HCT116 (cell line): ENCODE measurements around the gene CCDC24. TPM values are rescaled to one million over a fixed set of nuclear protein-coding genes. Genes with fewer than 3 reads are reported as not detected.

Source experiments
- ATAC-seq: fragments of 200-7000 bp; cut with Tn5 transposase; 2 replicates; pipeline ENCODE4 v1.9.1; 2020; ENCODE audit warnings: mild to moderate bottlenecking, moderate library complexity
- BruUV-seq: library from RNA; stranded (reverse); fragments of 400-500 nt; replicated peaks from 2 replicates; lab custom pipeline; 2021; lab: Mats Ljungman, UMichigan
- CTCF ChIA-PET: fragments of 300-600 bp; sonication (Branson Sonifier 250); formaldehyde crosslinking; loops from one replicate; lab custom pipeline; 2021; ENCODE audit warnings: antibody characterized with exemption; lab: Charles Lee
- POLR2A ChIA-PET: fragments of 300-600, 350-600 bp; sonication (Branson Sonifier 250); formaldehyde crosslinking; loops from one replicate; lab custom pipeline; 2021; ENCODE audit warnings: antibody characterized with exemption; lab: Charles Lee
- RAD21 ChIA-PET, 2 experiments: fragments of 300-600 bp; sonication (Branson Sonifier 250); formaldehyde crosslinking; loops; one replicate each; lab custom pipeline; 2023; ENCODE audit warnings: low total read pairs in 2 of 2; ENCODE audit not compliant: uncharacterized antibody in 2 of 2, unreplicated experiment in 2 of 2, low non-redundant PET in 1 of 2; lab: Charles Lee
- DNase-seq: peaks from one replicate; pipeline ENCODE4 v3.0.0-alpha.2; 2010; ENCODE audit warnings: low read depth, low spot score
- H2AFZ ChIP-seq: fragments of 200-600 bp; shearing (Covaris generic), sonication (generic); 2 replicates; pipeline ENCODE4 v1.6.1; 2017; ENCODE audit warnings: low read depth, mixed run types, mixed read lengths, antibody characterized with exemption, low read length; ENCODE audit not compliant: poor library complexity, severe bottlenecking
- H3K27ac ChIP-seq: 2 replicates; pipeline ENCODE4 v1.5.1; 2012; ENCODE audit warnings: low read depth, low read length
- H3K27me3 ChIP-seq: fragments of 200-600 bp; sonication (generic); 2 replicates; pipeline ENCODE4 v1.6.1; 2016; ENCODE audit warnings: mixed run types, low read length, mixed read lengths; ENCODE audit not compliant: insufficient read depth
- H3K36me3 ChIP-seq, 2 experiments: fragments of 200-500 bp in 1 of 2; fragments of 200-600 bp in 1 of 2; sonication (Bioruptor generic) in 1 of 2; sonication (generic) in 1 of 2; 2 replicates each; pipeline versions ENCODE4 v1.5.1 to v1.6.1; 2014 to 2016; ENCODE audit warnings: low read length in 2 of 2, inconsistent platforms in 1 of 2, mixed read lengths in 1 of 2, mixed run types in 1 of 2; ENCODE audit not compliant: insufficient read depth in 2 of 2, control insufficient read depth in 1 of 2
- H3K4me1 ChIP-seq, 2 experiments: fragments of 200-600 bp in 1 of 2; sonication (generic) in 1 of 2; 2 replicates each; pipeline versions ENCODE4 v1.5.1 to v1.6.1; 2012 to 2017; ENCODE audit warnings: low read length in 2 of 2, inconsistent platforms in 1 of 2, mild to moderate bottlenecking in 1 of 2, mixed read lengths in 1 of 2, mixed run types in 1 of 2, moderate library complexity in 1 of 2; ENCODE audit not compliant: insufficient read depth in 2 of 2, control insufficient read depth in 1 of 2
- H3K4me2 ChIP-seq: fragments of 200-600 bp; sonication (generic); 2 replicates; pipeline ENCODE4 v1.6.1; 2017; ENCODE audit warnings: mixed run types, low read length, mixed read lengths
- H3K4me3 ChIP-seq, 2 experiments: fragments of 200-600 bp in 1 of 2; sonication (generic) in 1 of 2; replicated peaks in 1 of 2; 2 replicates each; pipeline ENCODE4 v1.5.1; 2011 to 2016; ENCODE audit warnings: low read length in 2 of 2, control low read depth in 1 of 2, low read depth in 1 of 2, mild to moderate bottlenecking in 1 of 2, mixed read lengths in 1 of 2, mixed run types in 1 of 2
- H3K79me2 ChIP-seq: fragments of 200-600 bp; sonication (generic); 2 replicates; pipeline ENCODE4 v1.6.1; 2017; ENCODE audit warnings: mild to moderate bottlenecking, mixed run types, low read length, moderate library complexity, mixed read lengths; ENCODE audit not compliant: insufficient read depth
- H3K9ac ChIP-seq: fragments of 200-600 bp; sonication (generic); 2 replicates; pipeline ENCODE4 v1.6.1; 2016; ENCODE audit warnings: low read length, mixed read lengths
- H3K9me2 ChIP-seq: fragments of 200-600 bp; sonication (generic), shearing (Covaris generic); 2 replicates; pipeline ENCODE4 v1.6.1; 2017; ENCODE audit warnings: mixed run types, mild to moderate bottlenecking, moderate library complexity; ENCODE audit not compliant: insufficient read depth
- H3K9me3 ChIP-seq, 2 experiments: fragments of 200-500 bp in 1 of 2; fragments of 200-600 bp in 1 of 2; sonication (Bioruptor generic) in 1 of 2; sonication (generic) in 1 of 2; 2 replicates each; pipeline ENCODE4 v1.6.1; 2014 to 2017; ENCODE audit warnings: low read length in 2 of 2, mixed read lengths in 2 of 2, inconsistent platforms in 1 of 2, low read depth in 1 of 2, mild to moderate bottlenecking in 1 of 2, mixed run types in 1 of 2, moderate library complexity in 1 of 2; ENCODE audit not compliant: control insufficient read depth in 1 of 2, insufficient read depth in 1 of 2
- H4K20me1 ChIP-seq: fragments of 200-600 bp; sonication (generic), shearing (Covaris generic); 2 replicates; pipeline ENCODE4 v1.6.1; 2017; ENCODE audit warnings: mixed run types, mild to moderate bottlenecking, moderate library complexity; ENCODE audit not compliant: insufficient read depth
- CBX3 ChIP-seq: IDR thresholded peaks from 2 replicates; pipeline ENCODE4 v1.6.1; 2012; ENCODE audit warnings: low read depth
- CEBPB ChIP-seq: IDR thresholded peaks from 2 replicates; pipeline ENCODE4 v1.6.1; 2012; ENCODE audit warnings: low read depth
- EGR1 ChIP-seq: IDR thresholded peaks from 2 replicates; pipeline ENCODE4 v1.6.1; 2012; ENCODE audit warnings: low read depth
- JUND ChIP-seq: IDR thresholded peaks from 2 replicates; pipeline ENCODE4 v1.6.1; 2012
- POLR2AphosphoS5 ChIP-seq: IDR thresholded peaks from 2 replicates; pipeline ENCODE4 v1.6.1; 2011; ENCODE audit warnings: mild to moderate bottlenecking, low read depth, low read length, moderate library complexity
- SRF ChIP-seq: IDR thresholded peaks from 2 replicates; pipeline ENCODE4 v1.6.1; 2012; ENCODE audit warnings: low read depth
- YY1 ChIP-seq: IDR thresholded peaks from 2 replicates; pipeline ENCODE4 v1.6.1; 2011; ENCODE audit warnings: low read length, low read depth, moderate library complexity, mild to moderate bottlenecking; ENCODE audit not compliant: insufficient replicate concordance; ENCODE audit errors: extremely low read depth
- ZNF274 ChIP-seq: fragments of 200-500 bp; sonication (Bioruptor generic); IDR thresholded peaks from 2 replicates; pipeline ENCODE4 v1.6.1; 2014; ENCODE audit warnings: mild to moderate bottlenecking, low read depth, low read length, inconsistent platforms
- intact Hi-C: fragments of 100-400 bp; cut with micrococcal nuclease; formaldehyde crosslinking; loops from 2 replicates; pipeline ENCODE4 v1.10.0; 2022
- total RNA-seq: library from RNA; stranded (reverse); gene quantifications from one replicate; pipeline ENCODE4 v1.2.1, GENCODE V29; 2021; ENCODE audit not compliant: unreplicated experiment
- TF ChIP-seq, protein P1 (sequence below): IDR thresholded peaks from 2 replicates; pipeline ENCODE4 v1.6.1; 2012; ENCODE audit warnings: low read depth
- TF ChIP-seq, protein P2 (sequence below), 3 experiments: fragments of 200-600 bp in 1 of 3; sonication (generic) in 1 of 3; IDR thresholded peaks in 2 of 3; conservative IDR thresholded peaks in 1 of 3; 2 replicates each; pipeline ENCODE4 v1.5.1; 2012 to 2017; ENCODE audit warnings: low read depth in 2 of 3, low read length in 2 of 3, antibody characterized with exemption in 1 of 3, borderline replicate concordance in 1 of 3, control low read depth in 1 of 3, mild to moderate bottlenecking in 1 of 3, mixed read lengths in 1 of 3, mixed run types in 1 of 3, moderate library complexity in 1 of 3; ENCODE audit not compliant: insufficient read depth in 1 of 3
- TF ChIP-seq, protein P3 (sequence below): IDR thresholded peaks from 2 replicates; pipeline ENCODE4 v1.6.1; 2012

CCDC24 gene
- total RNA-seq, 1 experiment from 2014 or later = 23.3 TPM

DNA sequence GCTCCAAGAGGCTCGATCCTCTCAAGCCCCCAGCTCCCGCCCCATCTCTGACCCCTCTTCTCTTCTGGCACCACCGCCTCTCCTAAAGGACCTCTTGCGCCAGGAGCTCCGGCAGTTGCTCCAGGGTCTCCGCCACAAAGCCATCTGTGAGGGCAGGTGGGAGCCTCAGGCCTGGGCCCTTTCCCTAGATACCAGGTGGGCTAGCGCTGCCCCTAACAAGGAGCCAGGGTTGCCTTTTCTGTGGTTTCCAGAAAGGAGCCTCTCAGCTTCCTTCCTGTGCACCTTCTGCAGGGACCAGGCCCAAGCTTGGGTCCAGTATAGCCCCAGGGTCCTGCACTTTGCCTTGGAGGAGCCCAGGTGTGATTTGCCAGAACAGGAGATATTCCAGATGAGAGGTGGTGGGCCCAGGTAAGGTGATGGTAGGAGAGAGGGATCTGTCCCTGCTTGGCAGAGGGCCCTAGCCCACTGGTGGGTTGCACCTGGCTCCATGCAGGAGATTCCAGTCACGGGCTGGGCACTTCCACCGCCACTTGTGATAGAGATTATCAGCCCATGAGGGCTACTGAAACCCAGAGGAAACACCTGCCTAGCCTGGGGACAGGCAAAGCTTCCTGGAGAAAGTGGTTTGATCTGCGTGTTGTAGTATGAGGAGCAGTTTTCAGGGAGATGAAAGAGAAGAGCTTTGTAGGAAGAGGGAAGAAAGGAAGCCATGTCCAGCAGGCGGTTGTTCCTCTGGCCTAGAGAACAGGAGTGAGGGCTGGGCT is 1.0 kb downstream of the CCDC24 start:
- H3K4me2 ChIP-seq = peak overlapping the region; percentile 91
- ChIA-PET CTCF (interaction anchor here (1.4 to 3.3 kb wide), 3 partner anchors 12 to 56 kb away, joined by 4 to 13 read pairs (median 6); no protein-coding TSS in a partner anchor), RAD21 (interaction anchor here in 1 of 2 experiments (0.5 to 1.6 kb wide), 3 partner anchors 23 to 229 kb away, joined by 3 to 5 read pairs (median 3); partner anchors contain the start of gene DPH2)
- H3K36me3 ChIP-seq = peaks cover 0 to 5% of the 10 kb centered on the region in 2 experiments; a peak in 2 of 4 replicates
- H2AFZ ChIP-seq = no peak overlapping the region
- peak overlapping the region; percentile 82 for H3K27ac ChIP-seq
- DNase-seq = no peak
- intact Hi-C loops = no loop called here
- H3K4me1 ChIP-seq = peaks cover 10 to 39% of the 10 kb centered on the region in 2 experiments
- no peaks in the 10 kb centered on the region for H3K79me2 ChIP-seq
- H3K9me2 ChIP-seq = no peaks in the 10 kb centered on the region
- peak overlapping the region; percentile 80 for H3K9ac ChIP-seq
- no TSS peak for BruUV-seq
- H4K20me1 ChIP-seq = no peaks in the 10 kb centered on the region
- peak overlapping the region; percentile 63 to 72 for H3K4me3 ChIP-seq
- no peaks in the 10 kb centered on the region for H3K27me3 ChIP-seq
- TF ChIP-seq, protein P1, sequence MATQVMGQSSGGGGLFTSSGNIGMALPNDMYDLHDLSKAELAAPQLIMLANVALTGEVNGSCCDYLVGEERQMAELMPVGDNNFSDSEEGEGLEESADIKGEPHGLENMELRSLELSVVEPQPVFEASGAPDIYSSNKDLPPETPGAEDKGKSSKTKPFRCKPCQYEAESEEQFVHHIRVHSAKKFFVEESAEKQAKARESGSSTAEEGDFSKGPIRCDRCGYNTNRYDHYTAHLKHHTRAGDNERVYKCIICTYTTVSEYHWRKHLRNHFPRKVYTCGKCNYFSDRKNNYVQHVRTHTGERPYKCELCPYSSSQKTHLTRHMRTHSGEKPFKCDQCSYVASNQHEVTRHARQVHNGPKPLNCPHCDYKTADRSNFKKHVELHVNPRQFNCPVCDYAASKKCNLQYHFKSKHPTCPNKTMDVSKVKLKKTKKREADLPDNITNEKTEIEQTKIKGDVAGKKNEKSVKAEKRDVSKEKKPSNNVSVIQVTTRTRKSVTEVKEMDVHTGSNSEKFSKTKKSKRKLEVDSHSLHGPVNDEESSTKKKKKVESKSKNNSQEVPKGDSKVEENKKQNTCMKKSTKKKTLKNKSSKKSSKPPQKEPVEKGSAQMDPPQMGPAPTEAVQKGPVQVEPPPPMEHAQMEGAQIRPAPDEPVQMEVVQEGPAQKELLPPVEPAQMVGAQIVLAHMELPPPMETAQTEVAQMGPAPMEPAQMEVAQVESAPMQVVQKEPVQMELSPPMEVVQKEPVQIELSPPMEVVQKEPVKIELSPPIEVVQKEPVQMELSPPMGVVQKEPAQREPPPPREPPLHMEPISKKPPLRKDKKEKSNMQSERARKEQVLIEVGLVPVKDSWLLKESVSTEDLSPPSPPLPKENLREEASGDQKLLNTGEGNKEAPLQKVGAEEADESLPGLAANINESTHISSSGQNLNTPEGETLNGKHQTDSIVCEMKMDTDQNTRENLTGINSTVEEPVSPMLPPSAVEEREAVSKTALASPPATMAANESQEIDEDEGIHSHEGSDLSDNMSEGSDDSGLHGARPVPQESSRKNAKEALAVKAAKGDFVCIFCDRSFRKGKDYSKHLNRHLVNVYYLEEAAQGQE = no peak
- TF ChIP-seq SRF (no peak), JUND (no peak), ZNF274 (no peak), CEBPB (no peak), CBX3 (no peak), YY1 (no peak), POLR2AphosphoS5 (no peak), EGR1 (no peak)
- TF ChIP-seq, protein P2, sequence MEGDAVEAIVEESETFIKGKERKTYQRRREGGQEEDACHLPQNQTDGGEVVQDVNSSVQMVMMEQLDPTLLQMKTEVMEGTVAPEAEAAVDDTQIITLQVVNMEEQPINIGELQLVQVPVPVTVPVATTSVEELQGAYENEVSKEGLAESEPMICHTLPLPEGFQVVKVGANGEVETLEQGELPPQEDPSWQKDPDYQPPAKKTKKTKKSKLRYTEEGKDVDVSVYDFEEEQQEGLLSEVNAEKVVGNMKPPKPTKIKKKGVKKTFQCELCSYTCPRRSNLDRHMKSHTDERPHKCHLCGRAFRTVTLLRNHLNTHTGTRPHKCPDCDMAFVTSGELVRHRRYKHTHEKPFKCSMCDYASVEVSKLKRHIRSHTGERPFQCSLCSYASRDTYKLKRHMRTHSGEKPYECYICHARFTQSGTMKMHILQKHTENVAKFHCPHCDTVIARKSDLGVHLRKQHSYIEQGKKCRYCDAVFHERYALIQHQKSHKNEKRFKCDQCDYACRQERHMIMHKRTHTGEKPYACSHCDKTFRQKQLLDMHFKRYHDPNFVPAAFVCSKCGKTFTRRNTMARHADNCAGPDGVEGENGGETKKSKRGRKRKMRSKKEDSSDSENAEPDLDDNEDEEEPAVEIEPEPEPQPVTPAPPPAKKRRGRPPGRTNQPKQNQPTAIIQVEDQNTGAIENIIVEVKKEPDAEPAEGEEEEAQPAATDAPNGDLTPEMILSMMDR (IDR thresholded peaks at IDR 0.05 in 2 of 3, conservative IDR thresholded peaks at IDR 0.05 in 1 of 3; ENCODE audit: borderline replicate concordance in 1 of 3, insufficient read depth in 1 of 3, low read depth in 2 of 3, low read length in 2 of 3) = no peak
- TF ChIP-seq, protein P3, sequence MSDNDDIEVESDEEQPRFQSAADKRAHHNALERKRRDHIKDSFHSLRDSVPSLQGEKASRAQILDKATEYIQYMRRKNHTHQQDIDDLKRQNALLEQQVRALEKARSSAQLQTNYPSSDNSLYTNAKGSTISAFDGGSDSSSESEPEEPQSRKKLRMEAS = no peak
- TF ChIP-seq, all 23 proteins: peak for 0
- no peaks in the 10 kb centered on the region for H3K9me3 ChIP-seq
- ATAC-seq = no peak
- POLR2A ChIA-PET = interaction anchor here (1.0 to 1.2 kb wide), 3 partner anchors 229 to 342 kb away, joined by 3 read pairs; partner anchors contain the start of gene KDM4A
